ENCODE data around the gene COL9A3.

The COL9A3 gene

DNA sequence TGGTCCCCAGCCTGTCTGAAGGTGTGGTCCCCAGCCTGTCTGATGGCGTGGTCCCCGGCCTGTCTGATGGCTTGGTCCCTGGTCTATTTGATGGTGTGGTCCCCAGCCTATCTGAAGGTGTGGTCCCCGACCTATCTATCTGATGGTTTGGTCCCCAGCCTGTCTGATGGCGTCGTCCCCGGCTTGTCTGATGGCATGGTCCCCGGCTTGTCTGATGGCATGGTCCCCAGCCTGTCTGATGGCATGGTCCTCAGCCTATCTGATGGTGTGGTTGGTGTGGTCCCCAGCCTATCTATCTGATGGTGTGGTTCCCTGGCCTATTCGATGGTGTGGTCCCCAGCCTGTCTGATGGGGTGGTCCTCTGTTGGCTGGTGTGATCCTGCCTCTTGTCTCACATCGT is 38.8 kb upstream of the COL9A3 start:
- in situ Hi-C loops (cut with MboI; ENCODE audit: low sequenced_read_pairs), result loop anchor here (25.0 kb wide), 2 partner anchors 291 to 366 kb away; partner anchors contain the start of genes CABLES2 and GATA5

DNA sequence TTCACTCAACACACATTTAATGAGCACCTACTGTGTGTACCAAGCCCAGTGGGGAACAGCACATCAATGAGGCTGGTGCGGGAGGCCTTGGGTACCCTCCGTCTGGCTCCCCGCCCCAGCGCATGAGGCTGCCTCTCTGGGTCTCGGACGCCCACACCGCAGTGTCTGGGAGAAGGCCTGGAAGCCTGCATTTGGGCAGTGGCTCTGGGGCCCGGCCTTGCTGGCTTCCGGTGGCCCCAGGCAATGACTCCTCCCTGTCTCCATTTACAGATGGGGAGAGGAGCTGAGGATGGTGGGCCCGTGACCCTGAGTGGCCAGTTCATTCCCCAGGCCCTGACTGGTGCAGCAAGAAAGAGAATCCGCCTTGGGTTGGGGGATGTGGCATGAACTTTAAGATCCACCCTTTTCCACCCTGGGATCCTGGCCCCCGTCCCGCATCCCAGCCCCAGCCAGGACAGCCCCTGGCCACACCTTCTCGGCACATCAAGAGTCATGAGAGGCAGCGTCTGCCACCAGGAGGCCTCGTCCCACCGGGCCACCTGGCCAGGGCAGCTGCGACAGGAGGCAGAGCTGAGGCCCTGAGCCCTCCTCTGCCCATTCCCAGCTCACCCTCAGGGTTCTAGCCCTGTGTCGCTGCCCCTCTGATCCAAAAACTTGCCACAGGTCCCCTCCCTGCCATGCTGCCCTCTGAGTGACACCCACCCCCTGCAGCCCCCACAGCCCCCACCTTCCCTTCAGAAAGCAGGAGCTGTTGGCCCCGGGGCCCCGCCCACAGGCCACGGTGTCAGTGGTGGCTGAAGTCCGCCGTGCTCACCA is 38.0 kb upstream of the COL9A3 start:
- in situ Hi-C loops (cut with MboI; ENCODE audit: low sequenced_read_pairs), result loop anchor here (25.0 kb wide), 2 partner anchors 292 to 367 kb away; partner anchors contain the start of genes CABLES2 and GATA5

DNA sequence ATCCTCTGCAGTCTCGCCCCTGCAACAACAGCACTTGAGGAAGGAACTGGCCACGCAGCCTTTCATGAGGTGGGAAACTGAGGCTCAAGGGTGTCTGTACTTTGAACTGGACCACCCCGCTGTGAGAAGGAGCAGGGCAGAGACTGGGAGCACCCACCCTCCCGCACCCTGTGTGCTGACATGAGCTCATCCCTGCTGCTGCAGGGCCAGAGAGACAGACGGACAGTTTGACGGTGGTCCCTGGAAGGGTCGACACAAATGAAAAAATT is 37.5 kb upstream of the COL9A3 start:
- in situ Hi-C loops (cut with MboI; ENCODE audit: low sequenced_read_pairs), result loop anchor here (25.0 kb wide), 2 partner anchors 292 to 367 kb away; partner anchors contain the start of genes CABLES2 and GATA5

DNA sequence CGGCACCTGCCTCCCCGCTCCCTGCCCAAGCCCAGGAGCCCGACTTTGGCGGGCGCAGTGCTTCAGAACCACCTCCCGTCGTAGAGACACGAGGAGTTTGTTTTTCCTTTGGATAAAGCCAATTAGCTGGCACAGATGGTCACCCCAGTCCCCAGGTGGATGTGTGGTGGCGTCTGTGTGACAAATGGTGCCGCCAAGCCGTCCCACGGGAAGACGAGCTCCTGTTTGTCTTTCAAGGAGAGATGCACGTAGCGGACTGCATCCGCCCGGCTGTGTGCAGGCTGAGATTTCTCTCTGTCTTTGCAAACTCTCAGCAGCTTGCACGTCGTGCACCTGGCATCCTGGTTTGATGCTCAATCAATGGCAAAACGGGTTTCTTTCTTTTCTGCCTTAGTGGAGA is 36.6 kb upstream of the COL9A3 start:
- in situ Hi-C loops (cut with MboI; ENCODE audit: low sequenced_read_pairs), result loop anchor here (25.0 kb wide), 2 partner anchors 293 to 368 kb away; partner anchors contain the start of genes CABLES2 and GATA5

DNA sequence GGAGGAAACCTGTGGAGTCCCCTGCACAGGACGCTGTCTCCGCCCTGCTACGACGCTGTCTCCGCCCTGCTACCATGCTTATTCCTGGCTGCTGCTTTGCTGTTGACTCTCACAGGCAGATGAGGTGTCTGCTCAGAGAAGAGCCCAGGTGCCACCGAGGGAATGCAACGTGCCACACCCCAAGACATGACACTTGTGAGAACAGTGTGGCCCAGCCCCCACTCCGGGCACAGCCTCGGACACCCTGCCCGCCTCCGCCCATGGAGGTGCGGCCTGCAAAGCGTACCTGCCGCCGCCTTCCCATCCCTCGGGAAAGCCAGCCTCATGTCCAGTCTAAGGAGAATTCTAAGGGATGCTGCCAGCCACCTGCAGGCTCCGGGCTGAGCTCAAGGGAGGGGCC is 36.2 kb upstream of the COL9A3 start:
- in situ Hi-C loops (cut with MboI; ENCODE audit: low sequenced_read_pairs), result loop anchor here (25.0 kb wide), 2 partner anchors 293 to 368 kb away; partner anchors contain the start of genes CABLES2 and GATA5

DNA sequence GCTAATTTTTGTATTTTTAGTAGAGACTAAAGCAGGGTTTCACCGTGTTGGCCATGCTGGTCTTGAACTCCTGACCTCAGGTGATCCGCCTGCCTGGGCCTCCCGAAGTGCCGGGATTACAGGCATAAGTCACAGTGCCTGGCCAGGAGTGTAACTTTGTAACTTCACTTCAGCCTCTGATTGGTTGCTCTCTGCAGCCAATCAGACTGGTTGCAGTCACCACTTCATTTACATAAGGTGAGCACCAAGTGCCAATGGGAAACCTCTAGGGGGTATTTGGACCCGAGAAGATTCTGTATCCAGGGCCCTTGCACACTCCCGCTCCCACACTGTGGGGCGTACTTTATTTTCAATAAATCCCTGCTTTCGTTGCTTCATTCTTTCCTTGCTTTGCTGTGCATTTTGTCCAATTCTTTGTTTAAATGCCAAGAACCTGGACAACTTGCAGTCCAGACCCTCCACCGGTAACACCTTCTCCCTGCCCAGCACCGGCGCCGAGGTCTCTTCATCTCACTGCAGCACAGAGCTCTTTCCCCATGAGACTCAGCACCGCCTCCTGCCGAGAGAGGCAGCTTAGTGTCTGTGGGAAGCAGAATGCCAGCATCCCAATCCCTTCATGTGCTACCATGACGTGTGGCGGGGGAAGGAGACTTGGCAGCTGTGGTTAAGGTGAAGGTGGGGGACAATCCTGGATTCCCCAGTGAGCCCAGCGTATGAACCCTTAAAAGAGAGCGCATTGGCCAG is 34.5 kb upstream of the COL9A3 start:
- in situ Hi-C loops (cut with MboI; ENCODE audit: low sequenced_read_pairs), result loop anchor here (25.0 kb wide), 2 partner anchors 295 to 370 kb away; partner anchors contain the start of genes CABLES2 and GATA5

DNA sequence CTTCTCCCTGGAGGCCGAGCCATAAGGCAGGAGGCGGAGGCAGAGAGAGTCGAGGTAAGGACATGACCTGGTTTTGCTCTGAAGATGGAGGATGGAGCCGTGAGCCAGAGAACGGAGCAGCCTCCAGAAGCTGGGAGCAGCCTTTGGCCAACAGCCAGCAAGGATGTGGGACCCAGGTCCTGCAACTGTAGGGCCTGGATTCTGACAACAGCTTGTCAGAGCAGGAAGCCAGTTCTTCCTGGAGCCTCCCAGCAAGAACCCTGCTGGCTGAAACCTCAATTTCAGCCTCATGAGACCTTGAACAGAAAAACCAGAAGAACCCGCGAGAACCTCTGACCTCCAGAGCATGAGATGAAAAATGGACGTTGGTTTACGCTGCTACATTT is 34.0 kb upstream of the COL9A3 start:
- in situ Hi-C loops (cut with MboI; ENCODE audit: low sequenced_read_pairs), result loop anchor here (25.0 kb wide), 2 partner anchors 296 to 371 kb away; partner anchors contain the start of genes CABLES2 and GATA5

DNA sequence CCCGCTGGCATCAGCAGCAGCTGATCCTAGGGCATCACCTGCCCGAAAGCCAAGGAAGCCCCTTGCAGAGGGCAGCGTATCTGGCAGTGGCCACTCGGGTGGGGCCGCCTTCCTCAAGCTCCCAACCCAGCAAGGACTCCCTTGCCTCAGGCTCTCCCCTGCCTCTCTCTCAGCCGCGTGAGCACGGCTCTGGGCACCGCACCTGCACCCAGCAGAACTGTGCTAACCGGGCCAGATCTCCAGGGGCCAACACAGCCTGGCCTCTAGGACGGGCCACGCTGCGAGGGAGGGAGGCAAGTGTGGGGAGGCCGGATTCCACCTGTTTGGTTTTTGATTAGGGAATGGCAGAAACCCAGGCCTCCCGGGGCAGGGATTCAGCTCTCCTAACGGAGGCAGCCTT is 32.4 kb upstream of the COL9A3 start:
- in situ Hi-C loops (cut with MboI; ENCODE audit: low sequenced_read_pairs), result loop anchor here (25.0 kb wide), 2 partner anchors 297 to 372 kb away; partner anchors contain the start of genes CABLES2 and GATA5

DNA sequence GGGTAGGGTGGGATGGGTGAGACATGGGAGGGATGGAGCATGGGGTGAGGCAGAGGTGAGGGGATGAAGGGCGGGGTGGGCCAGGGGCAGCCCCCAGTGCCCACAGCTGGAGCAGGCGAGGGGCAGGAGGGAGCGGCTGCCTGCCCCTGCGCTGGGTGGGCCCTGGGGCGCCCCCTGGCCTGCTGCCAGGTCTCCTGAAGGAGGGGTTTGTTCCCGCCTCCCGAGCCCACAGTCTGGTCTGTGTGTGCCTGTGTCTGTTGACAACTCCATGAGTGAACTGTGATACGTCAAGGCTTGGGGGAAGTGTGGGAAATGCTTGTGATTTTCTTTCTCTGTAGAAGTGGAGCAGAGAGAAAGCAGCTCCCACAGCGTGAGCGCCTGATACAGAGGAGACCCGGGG is 31.5 kb upstream of the COL9A3 start:
- in situ Hi-C loops (cut with MboI; ENCODE audit: low sequenced_read_pairs), result loop anchor here (25.0 kb wide), 2 partner anchors 298 to 373 kb away; partner anchors contain the start of genes CABLES2 and GATA5

DNA sequence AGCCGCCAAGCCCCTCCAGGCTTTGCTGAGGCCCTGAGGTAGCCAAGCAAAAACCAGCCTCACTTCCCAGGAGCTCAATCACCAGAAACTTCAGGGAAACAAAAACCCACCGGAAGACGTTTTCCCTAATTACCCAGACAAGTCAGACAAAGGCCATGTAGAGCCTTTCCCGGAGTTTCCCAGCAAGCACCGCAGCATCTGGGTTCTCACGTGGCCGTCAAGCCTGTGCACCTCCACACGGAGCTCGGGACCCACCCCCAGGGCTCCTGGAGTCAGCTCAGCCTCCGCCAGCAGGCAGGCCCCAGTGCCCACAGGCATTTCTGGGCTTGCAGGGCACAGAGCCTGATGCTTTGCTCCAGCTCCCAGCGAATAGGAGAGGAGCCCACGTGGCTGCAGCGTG is 30.7 kb upstream of the COL9A3 start:
- in situ Hi-C loops (cut with MboI; ENCODE audit: low sequenced_read_pairs), result loop anchor here (25.0 kb wide), 2 partner anchors 299 to 374 kb away; partner anchors contain the start of genes CABLES2 and GATA5

DNA sequence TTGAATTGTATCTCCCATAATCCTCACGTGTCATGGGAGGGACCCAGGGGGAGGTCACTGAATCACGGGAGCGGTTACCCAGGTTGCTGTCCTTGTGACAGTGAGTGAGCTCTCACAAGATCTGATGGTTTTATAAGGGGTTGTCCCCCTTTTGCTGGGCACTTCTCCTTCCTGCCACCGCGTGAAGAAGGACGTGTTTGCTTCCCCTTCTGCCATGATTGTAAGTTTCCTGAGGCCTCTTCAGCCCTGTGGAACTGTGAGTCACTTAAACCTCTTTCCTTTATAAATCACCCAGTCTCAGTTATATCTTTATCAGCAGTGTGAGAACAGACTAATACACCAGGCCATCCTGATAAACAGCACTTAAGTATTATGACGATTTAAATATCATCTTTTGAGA is 29.5 kb upstream of the COL9A3 start:
- in situ Hi-C loops (cut with MboI; ENCODE audit: low sequenced_read_pairs), result loop anchor here (25.0 kb wide), 2 partner anchors 300 to 375 kb away; partner anchors contain the start of genes CABLES2 and GATA5

DNA sequence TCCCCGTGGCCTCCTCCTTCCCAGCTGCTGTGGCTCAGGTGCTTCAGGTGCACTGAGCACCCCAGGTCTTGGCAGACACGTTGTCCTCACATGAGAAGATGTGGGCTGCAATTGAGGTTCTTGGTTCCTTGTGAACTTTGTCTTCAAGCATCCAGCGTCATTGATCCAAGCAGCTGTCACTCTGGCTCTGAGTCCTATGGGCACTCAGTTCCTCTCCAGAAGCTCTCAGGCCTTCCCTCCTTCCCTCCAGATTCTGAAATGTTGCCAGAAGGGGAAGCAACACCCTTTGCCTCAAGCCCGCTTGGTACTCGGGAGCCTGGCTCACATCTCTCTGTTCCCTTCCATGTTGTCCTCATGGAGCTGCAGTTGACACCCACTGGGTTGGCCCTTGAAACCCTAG is 29.0 kb upstream of the COL9A3 start:
- in situ Hi-C loops (cut with MboI; ENCODE audit: low sequenced_read_pairs), result loop anchor here (25.0 kb wide), 2 partner anchors 301 to 376 kb away; partner anchors contain the start of genes CABLES2 and GATA5

DNA sequence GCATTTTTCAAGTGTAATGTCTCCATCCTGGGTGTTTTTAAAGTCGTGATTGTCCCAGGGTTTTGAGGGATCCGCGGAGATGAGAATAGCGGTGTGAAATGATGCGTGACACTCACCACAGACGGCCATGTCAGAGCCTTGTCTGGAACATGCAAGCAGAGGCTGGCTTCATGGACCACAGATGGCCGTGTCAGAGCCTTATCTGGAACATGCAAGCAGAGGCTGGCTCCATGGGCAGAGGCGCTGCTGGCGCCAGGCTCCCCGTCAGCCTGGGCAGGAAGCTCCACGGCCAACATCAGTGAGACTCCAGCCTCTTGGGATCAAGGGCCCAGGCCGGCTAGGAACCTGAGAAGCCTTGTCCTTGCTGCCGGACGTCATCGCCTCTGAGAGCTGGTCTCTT is 28.2 kb upstream of the COL9A3 start:
- in situ Hi-C loops (cut with MboI; ENCODE audit: low sequenced_read_pairs), result loop anchor here (25.0 kb wide), 2 partner anchors 301 to 376 kb away; partner anchors contain the start of genes CABLES2 and GATA5

DNA sequence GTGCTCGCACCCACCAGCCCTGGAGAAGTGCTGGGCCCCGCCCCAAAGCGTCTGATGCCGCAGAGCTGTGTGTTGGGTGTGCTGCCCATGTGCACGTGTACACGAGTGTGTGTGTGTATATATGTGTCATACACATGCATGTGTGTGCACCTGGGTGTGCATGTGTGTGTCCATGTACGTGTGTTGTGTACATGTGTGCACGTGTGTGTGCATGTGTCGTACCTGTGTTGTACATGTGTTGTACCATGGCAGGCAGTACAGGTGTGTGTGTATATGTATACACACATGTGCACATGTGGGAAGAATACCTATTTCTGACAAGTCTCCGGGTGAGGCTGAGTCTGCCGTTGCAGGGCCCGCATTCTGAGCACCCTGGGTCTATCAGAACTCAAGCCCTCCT is 26.8 kb upstream of the COL9A3 start:
- in situ Hi-C loops (cut with MboI; ENCODE audit: low sequenced_read_pairs), result loop anchor here (5.0 to 25.0 kb wide), 4 partner anchors 123 to 485 kb away; partner anchors contain the start of genes ADRM1, CABLES2 and GATA5

DNA sequence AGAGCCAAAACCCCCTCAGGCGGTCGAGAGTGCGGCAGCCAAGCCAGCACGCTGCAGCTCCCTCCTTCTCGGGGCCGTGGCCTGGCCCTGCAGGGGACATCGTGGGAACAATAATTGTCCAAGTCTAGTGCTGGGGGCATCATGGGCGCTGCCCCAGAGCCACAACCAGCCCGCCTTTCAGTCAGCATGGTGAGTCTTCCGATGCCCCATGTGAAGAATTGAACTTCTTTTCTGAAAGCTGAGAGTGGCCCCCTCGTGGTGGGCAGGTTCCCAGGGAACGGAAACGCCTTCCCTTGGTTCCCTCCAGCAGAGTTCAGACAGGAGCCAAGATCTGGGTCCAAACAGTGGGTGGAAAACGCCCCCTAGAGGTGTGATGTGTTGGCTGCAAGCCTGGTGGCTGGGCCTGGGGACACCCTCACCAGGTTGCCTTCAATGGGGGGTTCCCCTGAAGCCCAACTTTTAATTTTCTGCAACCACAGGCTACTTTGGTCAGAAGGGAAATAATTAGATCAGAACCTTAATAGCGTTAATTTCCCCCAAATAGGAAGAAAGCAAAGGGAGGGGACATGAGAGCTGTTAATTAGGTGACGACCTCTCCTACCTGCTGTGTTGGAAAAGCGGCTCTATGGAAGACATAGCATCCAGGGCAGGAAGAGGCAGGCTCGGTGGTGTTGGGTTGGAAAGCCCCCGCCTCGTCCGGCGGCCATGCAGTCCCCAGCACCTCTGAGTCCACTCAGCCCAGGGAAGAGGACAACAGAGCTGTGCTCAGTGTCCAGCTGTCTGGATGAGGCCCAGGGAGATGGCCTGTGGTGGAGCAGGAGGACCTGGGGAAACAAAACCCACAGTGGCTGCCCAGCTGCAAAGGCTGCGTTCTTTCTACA is 25.3 kb upstream of the COL9A3 start:
- in situ Hi-C loops (cut with MboI; ENCODE audit: low sequenced_read_pairs), result loop anchor here (5.0 to 25.0 kb wide), 4 partner anchors 124 to 487 kb away; partner anchors contain the start of genes ADRM1, CABLES2 and GATA5

DNA sequence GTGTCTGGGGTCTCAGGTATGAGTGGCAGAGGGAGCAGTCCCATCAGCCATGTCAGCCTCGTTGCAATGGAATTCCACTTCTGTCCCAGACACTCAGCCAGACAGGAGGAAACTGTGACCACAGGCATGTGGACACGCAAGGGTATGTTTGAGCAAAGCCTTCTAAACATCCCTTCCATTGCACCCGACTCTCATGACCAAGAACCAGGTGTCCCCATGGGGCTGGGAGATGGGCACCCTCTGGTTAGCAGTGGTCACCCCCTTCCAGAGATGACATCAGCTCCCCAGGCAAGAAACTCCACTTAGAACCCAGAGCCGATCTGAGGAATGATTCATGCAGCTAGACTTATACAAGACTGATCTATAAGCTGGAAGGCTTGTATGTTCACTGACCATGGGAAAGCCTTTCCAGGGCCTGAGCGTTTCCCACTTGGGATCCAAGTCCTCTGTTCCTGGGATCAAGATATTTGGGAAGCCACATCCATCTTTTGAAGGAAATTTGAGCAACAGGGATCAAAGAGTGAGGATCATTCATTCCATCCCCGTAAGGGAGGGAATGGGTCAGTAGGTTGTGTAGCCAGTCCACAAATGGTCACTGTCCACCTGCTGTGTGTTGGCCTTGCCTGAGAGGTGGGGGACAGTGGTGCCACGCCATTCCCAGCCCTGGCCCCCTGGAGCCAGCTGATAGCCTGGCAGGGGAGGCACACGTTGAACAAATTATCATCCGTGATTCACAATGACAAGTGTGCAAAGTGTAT is 24.5 kb upstream of the COL9A3 start:
- in situ Hi-C loops (cut with MboI; ENCODE audit: low sequenced_read_pairs), result loop anchor here (5.0 to 25.0 kb wide), 4 partner anchors 125 to 488 kb away; partner anchors contain the start of genes ADRM1, CABLES2 and GATA5

DNA sequence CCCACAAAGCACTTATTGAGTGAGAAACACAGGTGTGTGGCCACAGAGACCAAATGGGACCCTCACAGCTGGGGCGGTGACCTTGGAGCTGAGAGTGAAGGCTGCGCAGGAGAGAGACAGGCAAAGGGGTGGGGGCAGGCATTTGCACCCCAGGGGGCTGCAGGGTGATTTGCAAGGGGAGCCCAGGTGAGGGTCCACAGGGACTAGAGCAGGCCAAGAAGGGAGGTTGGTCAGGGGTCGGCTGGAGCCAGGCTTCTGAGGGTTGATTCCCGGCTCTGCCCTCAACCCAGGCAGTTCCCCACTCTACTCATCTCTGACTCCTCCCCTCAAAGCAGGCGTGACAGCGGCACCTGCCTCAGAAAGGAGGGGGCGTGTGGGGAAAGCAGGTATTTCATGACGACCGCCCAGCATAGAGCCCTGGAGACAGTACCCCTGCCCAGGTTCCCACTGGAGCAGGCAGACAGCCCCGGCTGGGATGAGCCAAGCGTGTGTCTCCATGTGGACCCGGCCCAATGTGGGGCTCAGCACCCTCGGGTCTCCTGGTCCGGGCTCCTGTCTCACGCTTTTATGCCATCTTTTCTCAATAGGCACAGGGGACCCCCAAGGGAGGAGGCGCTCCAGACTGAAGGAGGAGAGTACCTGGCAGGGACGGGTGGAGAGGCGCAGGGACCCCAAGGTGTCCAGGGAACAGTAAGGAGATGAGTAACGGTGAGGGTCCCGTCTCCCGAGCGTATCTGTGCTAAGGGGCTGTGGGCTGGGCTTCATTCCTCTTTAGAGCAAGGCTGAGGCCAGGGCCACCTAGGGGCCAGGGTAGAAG is 23.7 kb upstream of the COL9A3 start:
- in situ Hi-C loops (cut with MboI; ENCODE audit: low sequenced_read_pairs), result loop anchor here (5.0 to 25.0 kb wide), 4 partner anchors 126 to 488 kb away; partner anchors contain the start of genes ADRM1, CABLES2 and GATA5

DNA sequence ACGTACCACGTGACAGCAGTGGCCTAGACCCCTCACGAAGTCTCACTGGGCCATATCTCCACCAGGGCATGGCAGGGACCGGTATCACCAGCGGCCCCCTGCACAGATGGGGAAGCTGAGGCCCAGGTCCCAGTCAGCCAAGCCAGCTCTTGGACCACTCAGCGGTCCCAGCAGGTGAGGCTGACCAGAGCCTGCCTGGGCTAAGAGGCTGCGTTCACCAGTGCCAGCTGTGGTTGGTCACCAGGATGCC is 23.2 kb upstream of the COL9A3 start:
- in situ Hi-C loops (cut with MboI; ENCODE audit: low sequenced_read_pairs), result loop anchor here (5.0 to 25.0 kb wide), 4 partner anchors 126 to 489 kb away; partner anchors contain the start of genes ADRM1, CABLES2 and GATA5

Data from HL-60/S4 (cell line).